HFF-Myc (cell line): ENCODE results near the gene IL2RA.

Experiments
- DNase-seq: peaks from one replicate; pipeline ENCODE4 v3.0.0-alpha.2; 2011; ENCODE audit warnings: low read depth; ENCODE audit errors: extremely low read depth
- H3K4me3 ChIP-seq: replicated peaks from 2 replicates; pipeline ENCODE4 v1.5.1; 2011; ENCODE audit warnings: low read depth, mild to moderate bottlenecking, control low read depth, low read length
- CTCF ChIP-seq: IDR thresholded peaks from 2 replicates; pipeline ENCODE4 v1.5.1; 2012; ENCODE audit warnings: mild to moderate bottlenecking, low read depth, low read length, control low read depth; ENCODE audit errors: missing control alignments

Gene IL2RA

GRCh38 chr10:6071181-6072175 is 9.3 kb upstream of the IL2RA start:
- no peak overlapping the region for H3K4me3 ChIP-seq
- no peak for DNase-seq
- no peak for TF ChIP-seq CTCF

GRCh38 chr10:6070660-6071059 is 8.5 kb upstream of the IL2RA start:
- H3K4me3 ChIP-seq = no peak overlapping the region
- no peak for DNase-seq
- TF ChIP-seq CTCF = no peak

- no peak overlapping the region for H3K4me3 ChIP-seq
- DNase-seq = no peak
Measured at GRCh38 chr10:6069081-6069931, 7.1 kb upstream of the IL2RA start.

GRCh38 chr10:6068422-6068821 is 6.3 kb upstream of the IL2RA start:
- no peak overlapping the region for H3K4me3 ChIP-seq
- no peak for TF ChIP-seq CTCF
- DNase-seq = no peak

More at GRCh38 chr10:6069081-6069931, 7.1 kb upstream of the IL2RA start:
- no peak for TF ChIP-seq CTCF

GRCh38 chr10:6068006-6068405 is 5.8 kb upstream of the IL2RA start:
- TF ChIP-seq CTCF = no peak
- H3K4me3 ChIP-seq = no peak overlapping the region

GRCh38 chr10:6067457-6067856 is 5.3 kb upstream of the IL2RA start:
- no peak for TF ChIP-seq CTCF
- no peak for DNase-seq
- H3K4me3 ChIP-seq = no peak overlapping the region

More at GRCh38 chr10:6068006-6068405, 5.8 kb upstream of the IL2RA start:
- DNase-seq = no peak
